ENCODE measurements around the gene PRR36.

DNA sequence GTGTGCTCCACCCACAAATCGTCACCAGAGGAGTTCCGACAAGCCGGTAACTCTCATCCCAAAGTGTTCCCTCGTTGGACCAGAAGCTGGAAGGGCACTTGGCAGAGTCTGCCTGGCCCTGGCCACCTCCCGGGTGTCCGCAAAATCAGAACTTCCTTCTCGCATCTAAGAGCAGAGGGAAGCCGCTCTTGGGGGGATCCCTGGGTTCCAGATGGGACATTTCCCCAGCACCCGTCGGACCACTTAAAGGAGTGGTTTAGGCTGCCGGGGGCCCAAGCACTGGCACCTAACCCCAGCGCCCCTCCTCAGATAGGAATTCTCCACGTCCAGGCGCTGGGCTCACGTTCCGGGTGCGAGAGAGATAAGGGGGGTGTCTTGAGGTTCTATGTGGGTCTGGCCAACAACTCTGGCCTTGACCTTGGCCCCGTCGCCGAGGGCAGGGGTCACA is 28.6 kb upstream of the PRR36 start:
- TF ChIP-seq POLR2A (IDR thresholded peaks at IDR 0.05) = no peak
- TF ChIP-seq, protein P1, sequence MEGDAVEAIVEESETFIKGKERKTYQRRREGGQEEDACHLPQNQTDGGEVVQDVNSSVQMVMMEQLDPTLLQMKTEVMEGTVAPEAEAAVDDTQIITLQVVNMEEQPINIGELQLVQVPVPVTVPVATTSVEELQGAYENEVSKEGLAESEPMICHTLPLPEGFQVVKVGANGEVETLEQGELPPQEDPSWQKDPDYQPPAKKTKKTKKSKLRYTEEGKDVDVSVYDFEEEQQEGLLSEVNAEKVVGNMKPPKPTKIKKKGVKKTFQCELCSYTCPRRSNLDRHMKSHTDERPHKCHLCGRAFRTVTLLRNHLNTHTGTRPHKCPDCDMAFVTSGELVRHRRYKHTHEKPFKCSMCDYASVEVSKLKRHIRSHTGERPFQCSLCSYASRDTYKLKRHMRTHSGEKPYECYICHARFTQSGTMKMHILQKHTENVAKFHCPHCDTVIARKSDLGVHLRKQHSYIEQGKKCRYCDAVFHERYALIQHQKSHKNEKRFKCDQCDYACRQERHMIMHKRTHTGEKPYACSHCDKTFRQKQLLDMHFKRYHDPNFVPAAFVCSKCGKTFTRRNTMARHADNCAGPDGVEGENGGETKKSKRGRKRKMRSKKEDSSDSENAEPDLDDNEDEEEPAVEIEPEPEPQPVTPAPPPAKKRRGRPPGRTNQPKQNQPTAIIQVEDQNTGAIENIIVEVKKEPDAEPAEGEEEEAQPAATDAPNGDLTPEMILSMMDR (IDR thresholded peaks at IDR 0.05) = no peak

All from Peyer's patch (tissue), 4 donors.